Limb (tissue), 2 donors: ENCODE measurements around the gene GALNT13.

Experiments
- DNase-seq, 2 donors: peaks; one replicate each; pipeline ENCODE4 v3.0.0-alpha.2; 2016; ENCODE audit errors: extremely low spot score in 2 of 2

The GALNT13 gene

GRCh38 chr2:154293864-154294263, 422.1 kb downstream of the GALNT13 start:
- DNase-seq, result no peak

GRCh38 chr2:154306266-154306970, 434.7 kb downstream of the GALNT13 start:
- DNase-seq, result no peak

GRCh38 chr2:154307007-154307406, 435.3 kb downstream of the GALNT13 start:
- DNase-seq, result no peak

GRCh38 chr2:154324601-154325000, 452.9 kb downstream of the GALNT13 start:
- DNase-seq, result no peak

GRCh38 chr2:154329510-154329909, 457.8 kb downstream of the GALNT13 start:
- no peak for DNase-seq

- no peak for DNase-seq
These were observed 460.1 kb downstream of the GALNT13 start for GRCh38 chr2:154331784-154332183.

- DNase-seq, result no peak
These were observed 464.5 kb downstream of the GALNT13 start for GRCh38 chr2:154336201-154336600.

DNA sequence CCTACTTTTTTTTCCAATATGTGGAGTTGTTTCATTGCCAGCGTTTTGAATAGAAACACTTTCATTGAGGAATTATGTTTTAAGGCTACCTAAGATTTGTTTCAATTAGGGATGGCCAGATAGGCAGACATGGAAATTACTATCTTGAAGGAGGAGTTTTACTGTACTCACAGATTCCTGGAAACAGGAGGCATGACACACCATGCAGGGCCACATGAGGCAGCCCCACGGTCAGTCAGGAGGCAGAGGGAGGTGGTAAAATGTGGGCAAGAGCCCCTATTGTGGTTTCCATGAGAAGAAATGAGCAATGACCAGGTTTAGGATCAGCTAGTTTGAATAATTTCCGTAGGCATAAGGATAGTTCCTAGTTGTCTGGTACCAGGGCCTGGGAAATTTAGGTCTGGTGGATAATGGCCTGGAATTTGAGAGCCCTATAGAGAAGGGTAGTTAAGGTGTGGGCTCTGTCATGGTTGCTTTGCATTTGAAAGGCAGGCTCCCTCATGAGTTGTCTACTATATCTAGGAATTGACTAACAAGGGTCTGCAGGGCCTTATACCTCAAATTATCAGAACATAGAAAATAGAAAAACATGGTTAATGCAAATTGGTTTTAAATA, 466.7 kb downstream of the GALNT13 start:
- no peak for DNase-seq

DNA sequence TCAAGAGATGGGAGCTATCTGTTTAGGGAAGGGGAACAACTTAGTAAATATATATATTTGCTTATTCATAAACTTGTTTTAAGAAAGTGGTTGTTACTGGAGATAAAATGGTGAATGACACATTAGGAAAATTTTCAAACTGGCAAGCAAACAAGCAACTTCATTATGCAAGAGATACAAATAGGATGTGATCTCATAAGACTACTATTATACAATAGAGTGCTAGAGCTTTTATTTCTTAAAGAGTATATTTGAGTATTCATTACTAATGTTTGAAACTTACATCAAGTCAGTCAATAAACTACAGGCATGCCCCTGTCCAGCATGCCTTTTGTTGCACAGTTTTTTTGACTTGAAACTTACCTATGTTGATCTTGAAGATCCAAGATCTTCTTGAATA, 471.6 kb downstream of the GALNT13 start:
- no peak for DNase-seq

DNA sequence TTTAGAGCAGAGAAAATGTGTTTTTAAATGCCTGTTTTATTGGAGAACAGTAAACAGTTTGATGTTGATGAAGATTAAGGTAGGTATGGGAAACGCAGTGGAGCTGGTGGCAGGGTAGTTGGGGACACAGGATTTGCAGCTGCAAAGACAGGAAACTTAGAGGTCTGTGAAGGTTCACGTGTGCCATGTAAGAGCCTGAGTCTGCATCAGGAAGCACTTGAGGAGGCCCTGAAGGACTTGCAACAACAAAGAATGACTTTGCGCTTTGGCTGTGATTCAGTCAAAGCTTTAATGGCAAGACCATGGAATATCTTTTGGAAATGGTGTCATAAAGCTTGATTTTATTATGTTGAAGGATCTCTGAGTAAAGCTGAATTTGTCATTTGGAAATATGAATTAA, 479.2 kb downstream of the GALNT13 start:
- no peak for DNase-seq

DNA sequence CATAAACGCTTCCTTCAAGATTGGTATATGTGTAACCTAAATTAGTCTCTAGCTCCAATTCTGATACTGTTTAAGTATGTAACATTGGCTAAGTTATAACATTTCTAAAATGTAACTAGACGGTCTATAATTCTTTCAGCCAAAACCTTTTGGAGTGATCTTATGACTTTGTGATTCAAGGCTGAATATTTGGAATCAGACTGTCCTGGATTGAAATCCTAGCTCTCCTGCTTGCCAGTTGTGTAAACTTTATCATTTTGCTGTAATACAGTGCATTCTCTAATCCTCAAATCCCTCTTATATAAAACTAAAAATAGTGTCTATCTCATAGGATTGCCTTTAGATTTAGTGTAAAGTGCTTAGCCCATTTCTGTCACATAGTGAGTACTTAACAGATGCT, 489.6 kb downstream of the GALNT13 start:
- no peak for DNase-seq

DNA sequence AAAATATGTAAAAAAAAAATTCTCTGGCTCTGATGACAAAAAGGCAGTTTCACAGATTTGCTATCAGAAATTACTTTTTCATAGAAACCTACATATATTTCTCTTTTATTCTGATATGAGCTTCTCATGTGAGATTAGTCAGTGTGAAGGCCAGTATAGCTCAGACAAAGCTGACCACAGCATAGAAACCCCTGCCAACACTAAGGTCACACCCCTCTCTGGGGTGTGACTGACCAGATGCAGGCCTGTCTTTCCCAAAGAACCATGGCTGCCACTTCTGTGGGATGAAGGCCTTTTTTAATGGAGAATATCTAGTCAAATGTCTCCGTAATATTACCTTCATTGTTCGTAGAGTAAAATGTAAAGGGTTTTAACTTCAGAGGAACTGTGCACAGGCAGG, 496.4 kb downstream of the GALNT13 start:
- no peak for DNase-seq

- no peak for DNase-seq
These were observed 499.2 kb downstream of the GALNT13 start for GRCh38 chr2:154370873-154371272.

DNA sequence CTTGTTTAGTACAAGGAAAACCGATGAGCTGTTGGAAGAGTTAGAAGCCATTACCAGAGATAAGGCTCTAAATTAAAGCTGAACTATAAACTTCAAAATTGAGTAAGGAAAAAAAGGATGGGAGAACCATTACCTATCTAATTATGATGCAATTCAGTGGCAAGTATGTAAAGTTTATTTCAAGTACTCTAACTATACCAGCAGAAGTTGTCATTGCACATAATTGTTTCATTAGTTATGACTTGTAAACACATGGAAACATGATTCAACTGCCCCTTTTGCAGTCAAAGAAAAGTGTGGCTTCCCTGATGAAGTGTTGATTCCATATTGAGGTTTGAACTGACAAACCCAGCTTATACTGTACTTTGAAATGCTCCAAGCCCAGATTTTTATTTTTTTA, 502.7 kb downstream of the GALNT13 start:
- no peak for DNase-seq

- peak; percentile 26 to 72 for DNase-seq
These were observed 503.8 kb downstream of the GALNT13 start for GRCh38 chr2:154375579-154375931.

GRCh38 chr2:154381931-154382794, 510.4 kb downstream of the GALNT13 start:
- DNase-seq, result peak in 1 of 2 donors; percentile 8

GRCh38 chr2:154386186-154386585, 514.5 kb downstream of the GALNT13 start:
- no peak for DNase-seq

GRCh38 chr2:154391051-154391450, 519.3 kb downstream of the GALNT13 start:
- DNase-seq, result no peak

GRCh38 chr2:154392256-154392655, 520.5 kb downstream of the GALNT13 start:
- no peak for DNase-seq

DNA sequence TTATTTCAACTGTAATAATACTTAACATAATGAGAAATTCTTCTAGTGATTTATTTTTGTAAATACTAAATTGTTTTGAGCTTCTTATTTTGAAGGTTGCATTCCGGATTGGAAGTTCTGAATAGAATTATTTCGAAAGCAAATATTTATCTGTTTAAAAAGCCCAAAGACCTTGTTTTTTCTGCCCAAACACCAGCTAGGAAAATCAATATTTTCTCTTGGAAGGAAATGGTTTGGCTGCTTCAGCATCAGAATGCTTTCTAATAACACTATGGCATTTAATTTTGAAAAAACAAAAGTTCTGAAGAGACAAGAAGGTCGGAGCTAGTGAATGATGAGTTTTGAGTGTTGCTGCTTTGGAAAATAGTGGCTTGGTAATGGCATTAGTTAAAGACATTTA, 522.9 kb downstream of the GALNT13 start:
- DNase-seq, result no peak

DNA sequence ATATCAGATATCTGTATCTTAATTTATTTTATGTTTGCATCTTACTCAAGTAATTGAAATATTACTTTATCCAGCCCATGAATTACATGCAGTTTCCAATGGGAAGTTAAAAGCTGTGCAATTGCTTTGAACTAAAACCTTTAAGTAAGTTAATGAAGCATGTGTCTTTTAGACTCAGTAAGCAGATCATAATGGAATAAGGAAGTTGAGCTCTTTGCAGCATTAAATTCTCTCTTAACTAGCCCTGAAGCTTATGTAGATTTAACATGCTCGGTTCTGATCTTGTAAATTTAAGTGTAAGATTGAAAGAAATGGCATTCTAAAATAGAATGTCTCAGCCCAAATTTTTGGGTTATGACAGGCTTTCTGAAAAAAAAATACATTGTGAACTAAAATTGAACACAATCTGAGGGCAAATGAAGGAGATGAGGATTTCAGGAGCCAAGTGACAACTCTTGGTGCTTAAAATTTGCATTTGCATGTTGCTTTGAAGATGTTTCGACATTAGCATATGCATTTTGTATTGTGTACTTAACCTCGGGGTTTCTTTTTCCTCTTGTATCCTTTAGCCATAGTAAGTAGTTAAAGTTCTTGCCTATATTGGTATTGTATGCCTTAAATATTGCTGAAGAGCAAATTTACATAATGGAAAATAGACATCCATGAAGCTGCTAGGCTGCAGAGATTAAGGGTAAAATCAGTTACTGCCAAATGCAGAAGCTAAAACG, 529.0 kb downstream of the GALNT13 start:
- no peak for DNase-seq

GRCh38 chr2:154402213-154402612, 530.5 kb downstream of the GALNT13 start:
- peak in 1 of 2 donors; percentile 64 for DNase-seq
